ENCODE data around the gene RFTN1.

The RFTN1 gene

GRCh38 chr3:16374047-16374934 lies 139.2 kb downstream of the RFTN1 start:
- TF ChIP-seq, protein P1, sequence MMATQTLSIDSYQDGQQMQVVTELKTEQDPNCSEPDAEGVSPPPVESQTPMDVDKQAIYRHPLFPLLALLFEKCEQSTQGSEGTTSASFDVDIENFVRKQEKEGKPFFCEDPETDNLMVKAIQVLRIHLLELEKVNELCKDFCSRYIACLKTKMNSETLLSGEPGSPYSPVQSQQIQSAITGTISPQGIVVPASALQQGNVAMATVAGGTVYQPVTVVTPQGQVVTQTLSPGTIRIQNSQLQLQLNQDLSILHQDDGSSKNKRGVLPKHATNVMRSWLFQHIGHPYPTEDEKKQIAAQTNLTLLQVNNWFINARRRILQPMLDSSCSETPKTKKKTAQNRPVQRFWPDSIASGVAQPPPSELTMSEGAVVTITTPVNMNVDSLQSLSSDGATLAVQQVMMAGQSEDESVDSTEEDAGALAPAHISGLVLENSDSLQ (IDR thresholded peaks at IDR 0.05): no peak
- TF ChIP-seq ELF4 (IDR thresholded peaks at IDR 0.05) (no peak), ZNF384 (IDR thresholded peaks at IDR 0.05) (no peak), TARDBP (IDR thresholded peaks at IDR 0.05) (no peak), FOXA1 (IDR thresholded peaks at IDR 0.05) (no peak), CTBP1 (IDR thresholded peaks at IDR 0.05; ENCODE audit: borderline replicate concordance) (no peak)
- DNase-seq (ENCODE audit: extremely low spot score): no peak
- CTCF ChIA-PET: no interaction called here
- POLR2A ChIA-PET: interaction anchor here (0.6 kb wide), 1 partner anchor 35 kb away, joined by 3 read pairs; no protein-coding TSS in a partner anchor

DNA sequence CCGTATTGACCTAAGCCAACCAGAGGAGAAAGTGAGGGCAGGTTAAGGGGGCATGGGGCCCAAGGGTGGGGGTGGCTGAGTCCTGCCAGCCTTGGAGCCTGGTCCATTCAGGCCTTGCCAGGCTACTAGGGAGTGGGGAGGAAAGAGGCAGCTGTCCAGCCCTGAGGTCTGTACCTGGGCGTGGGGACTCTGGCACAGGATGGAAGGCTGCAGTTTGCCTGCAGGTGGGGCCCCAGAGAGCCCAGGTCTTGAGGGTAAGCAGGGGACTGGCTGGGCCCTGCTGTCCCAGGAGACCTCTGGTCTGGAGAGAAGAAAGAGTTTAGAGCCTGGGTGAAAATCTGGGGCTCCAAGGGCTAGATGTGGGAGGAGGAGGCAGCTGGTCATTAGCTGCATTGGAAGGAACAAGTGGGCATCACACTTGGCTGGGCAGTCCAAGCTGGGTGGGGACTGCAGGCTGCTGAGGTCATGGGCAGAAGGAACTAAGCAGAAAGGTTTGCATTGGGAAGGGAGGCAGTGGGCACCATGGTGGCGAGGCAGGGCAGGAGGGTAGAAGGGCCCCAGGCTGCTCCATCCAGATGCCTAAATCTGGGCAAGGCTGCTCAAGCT lies 140.1 kb downstream of the RFTN1 start:
- CTCF ChIA-PET: no interaction called here

DNA sequence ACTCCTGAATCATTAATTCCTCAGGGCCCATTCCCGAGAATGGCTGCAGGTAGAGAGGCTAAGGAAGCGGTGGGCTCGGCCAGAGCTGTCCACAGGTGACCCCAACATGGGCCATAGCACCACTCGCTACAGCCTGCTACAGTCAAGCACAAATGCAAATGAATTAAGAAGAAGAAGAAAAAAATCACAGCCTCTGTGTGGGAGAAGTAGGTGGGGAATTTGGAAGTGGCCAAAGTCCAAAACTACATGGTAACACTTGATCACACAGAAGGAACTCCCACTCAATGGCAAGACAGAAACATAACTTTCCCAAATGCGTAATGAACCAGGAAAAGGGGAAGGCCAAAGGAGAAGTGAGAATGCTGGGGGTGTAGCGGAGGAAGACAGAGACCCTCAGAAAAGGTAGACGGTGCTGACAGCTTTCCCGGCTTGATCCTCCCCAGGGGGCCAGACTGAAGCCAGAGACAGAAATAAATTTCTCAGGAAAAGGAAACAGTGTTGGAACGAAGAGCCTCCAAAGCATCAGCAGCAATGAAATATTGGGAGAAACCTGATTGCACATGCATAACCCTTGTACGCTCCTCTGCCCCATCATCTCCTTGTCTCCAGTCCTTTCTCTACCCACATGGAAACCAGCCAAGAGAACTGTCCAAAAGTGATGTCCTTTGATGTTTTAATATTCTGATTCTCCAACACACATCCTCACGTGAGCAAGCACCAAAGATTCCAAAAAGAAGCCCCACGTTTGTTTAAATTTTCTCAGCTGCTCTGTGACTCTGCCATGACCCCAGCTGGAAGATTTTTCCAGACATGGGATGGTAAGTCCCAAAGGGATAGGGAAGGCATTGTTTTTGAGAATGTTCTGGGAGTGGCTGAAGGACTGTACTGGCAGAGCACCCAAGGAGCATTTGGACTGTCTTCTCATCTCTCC lies 140.9 kb downstream of the RFTN1 start:
- POLR2A ChIA-PET: no interaction called here
- no peak for TF ChIP-seq FOXK2 (IDR thresholded peaks at IDR 0.05)
- TF ChIP-seq FOXM1 (IDR thresholded peaks at IDR 0.05; ENCODE audit: borderline replicate concordance): no peak
- TF ChIP-seq, protein P1 (IDR thresholded peaks at IDR 0.05): no peak
- no peak for DNase-seq (ENCODE audit: extremely low spot score)
- CTCF ChIA-PET: no interaction called here

More for the DNA sequence above, 140.1 kb downstream of the RFTN1 start:
- no peak for TF ChIP-seq LEF1 (IDR thresholded peaks at IDR 0.05; ENCODE audit: borderline replicate concordance)
- no peak for TF ChIP-seq ZNF384 (IDR thresholded peaks at IDR 0.05)
- TF ChIP-seq SP1 (IDR thresholded peaks at IDR 0.05): no peak
- no peak for TF ChIP-seq TARDBP (IDR thresholded peaks at IDR 0.05)
- TF ChIP-seq FOXM1 (IDR thresholded peaks at IDR 0.05; ENCODE audit: borderline replicate concordance): no peak
- TF ChIP-seq SUZ12 (IDR thresholded peaks at IDR 0.05): no peak
- no peak for TF ChIP-seq CTBP1 (IDR thresholded peaks at IDR 0.05; ENCODE audit: borderline replicate concordance)
- no peak for TF ChIP-seq FOXA1 (IDR thresholded peaks at IDR 0.05)
- TF ChIP-seq ARNT (IDR thresholded peaks at IDR 0.05): no peak
- TF ChIP-seq, protein P1 (IDR thresholded peaks at IDR 0.05): no peak
- TF ChIP-seq BHLHE40 (IDR thresholded peaks at IDR 0.05; ENCODE audit: borderline replicate concordance): no peak
- no peak for TF ChIP-seq L3MBTL2 (conservative IDR thresholded peaks at IDR 0.05)
- TF ChIP-seq NFRKB (IDR thresholded peaks at IDR 0.05): no peak
- DNase-seq (ENCODE audit: extremely low spot score): no peak
- POLR2A ChIA-PET: no interaction called here

GRCh38 chr3:16370872-16371740 lies 142.4 kb downstream of the RFTN1 start:
- POLR2A ChIA-PET: no interaction called here
- no peak for DNase-seq (ENCODE audit: extremely low spot score)
- CTCF ChIA-PET: no interaction called here
- TF ChIP-seq L3MBTL2 (conservative IDR thresholded peaks at IDR 0.05) (no peak), ELF4 (IDR thresholded peaks at IDR 0.05) (no peak), TARDBP (IDR thresholded peaks at IDR 0.05) (no peak), ARNT (IDR thresholded peaks at IDR 0.05) (no peak), NFRKB (IDR thresholded peaks at IDR 0.05) (no peak), SUZ12 (IDR thresholded peaks at IDR 0.05) (no peak), ZNF384 (IDR thresholded peaks at IDR 0.05) (no peak), FOXK2 (IDR thresholded peaks at IDR 0.05) (no peak), SP1 (IDR thresholded peaks at IDR 0.05) (no peak), CTBP1 (IDR thresholded peaks at IDR 0.05; ENCODE audit: borderline replicate concordance) (no peak), LEF1 (IDR thresholded peaks at IDR 0.05; ENCODE audit: borderline replicate concordance) (no peak), BHLHE40 (IDR thresholded peaks at IDR 0.05; ENCODE audit: borderline replicate concordance) (no peak), FOXA1 (IDR thresholded peaks at IDR 0.05) (no peak), FOXM1 (IDR thresholded peaks at IDR 0.05; ENCODE audit: borderline replicate concordance) (no peak)
- TF ChIP-seq, protein P1 (IDR thresholded peaks at IDR 0.05): no peak

DNA sequence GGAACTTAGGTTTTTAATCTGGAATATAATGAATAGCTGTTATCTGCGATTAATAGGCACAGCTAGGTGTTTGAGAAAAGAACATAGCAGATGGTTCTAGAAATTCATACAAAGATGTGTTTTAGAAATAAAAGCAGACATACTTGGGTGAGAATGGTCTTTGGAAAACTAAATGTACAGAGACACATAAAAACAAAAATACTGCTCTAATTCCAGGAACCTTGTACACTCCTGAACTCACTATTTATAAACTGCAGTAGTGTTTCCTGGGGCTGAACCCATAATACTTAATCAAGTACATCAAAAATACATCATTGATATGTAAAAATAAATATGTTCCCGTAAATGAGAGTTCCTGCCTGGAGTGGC lies 143.0 kb downstream of the RFTN1 start:
- DNase-seq (ENCODE audit: extremely low spot score): no peak
- CTCF ChIA-PET: no interaction called here
- TF ChIP-seq ARNT (IDR thresholded peaks at IDR 0.05): no peak
- TF ChIP-seq NFRKB (IDR thresholded peaks at IDR 0.05): no peak
- no peak for TF ChIP-seq ZNF384 (IDR thresholded peaks at IDR 0.05)
- TF ChIP-seq HDGF (IDR thresholded peaks at IDR 0.05; ENCODE audit: borderline replicate concordance): no peak
- TF ChIP-seq TARDBP (IDR thresholded peaks at IDR 0.05): no peak
- no peak for TF ChIP-seq L3MBTL2 (conservative IDR thresholded peaks at IDR 0.05)
- TF ChIP-seq LEF1 (IDR thresholded peaks at IDR 0.05; ENCODE audit: borderline replicate concordance): no peak
- TF ChIP-seq, protein P1 (IDR thresholded peaks at IDR 0.05): no peak
- TF ChIP-seq SP1 (IDR thresholded peaks at IDR 0.05): no peak
- no peak for TF ChIP-seq BHLHE40 (IDR thresholded peaks at IDR 0.05; ENCODE audit: borderline replicate concordance)
- TF ChIP-seq FOXK2 (IDR thresholded peaks at IDR 0.05): no peak
- no peak for TF ChIP-seq CTBP1 (IDR thresholded peaks at IDR 0.05; ENCODE audit: borderline replicate concordance)
- POLR2A ChIA-PET: no interaction called here

All from HEK293T (cell line).